ENCODE measurements around the gene ANO7.

DNA sequence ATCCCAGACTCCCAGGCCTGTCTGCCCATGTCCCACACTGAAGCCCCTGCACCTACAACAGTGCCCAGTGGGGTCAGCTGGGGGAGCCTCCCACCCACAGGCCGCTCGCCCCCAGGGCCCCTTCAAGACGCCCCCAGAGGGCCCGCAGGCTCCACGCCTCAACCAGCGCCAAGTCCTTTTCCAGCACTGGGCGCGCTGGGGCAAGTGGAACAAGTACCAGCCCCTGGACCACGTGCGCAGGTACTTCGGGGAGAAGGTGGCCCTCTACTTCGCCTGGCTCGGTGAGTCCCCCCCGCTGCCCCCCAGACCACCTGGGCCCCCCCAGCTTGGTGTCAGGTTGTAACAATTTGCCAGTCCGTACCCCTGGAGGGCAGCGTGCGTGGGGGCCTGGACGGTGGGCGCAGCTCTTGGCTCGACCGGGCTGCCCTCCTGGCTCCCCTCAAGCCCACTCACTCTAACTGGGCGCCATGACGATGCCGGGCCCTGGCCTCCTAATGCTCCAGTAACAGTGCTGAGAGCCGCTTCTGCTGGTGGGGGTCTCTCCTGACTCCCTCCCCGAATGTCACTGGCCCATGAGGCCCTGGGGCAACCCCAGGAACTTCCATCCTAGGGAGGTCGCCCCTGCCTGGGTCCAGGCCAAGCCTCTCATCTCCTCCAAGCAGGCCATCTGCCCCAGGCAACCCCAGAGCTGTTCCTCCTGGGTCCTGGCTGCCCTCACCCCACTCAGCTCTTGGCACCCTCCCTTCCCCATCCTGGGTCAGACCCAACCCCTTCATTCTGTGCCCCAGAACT is 14.9 kb downstream of the ANO7 start:
- TF ChIP-seq, protein P1, sequence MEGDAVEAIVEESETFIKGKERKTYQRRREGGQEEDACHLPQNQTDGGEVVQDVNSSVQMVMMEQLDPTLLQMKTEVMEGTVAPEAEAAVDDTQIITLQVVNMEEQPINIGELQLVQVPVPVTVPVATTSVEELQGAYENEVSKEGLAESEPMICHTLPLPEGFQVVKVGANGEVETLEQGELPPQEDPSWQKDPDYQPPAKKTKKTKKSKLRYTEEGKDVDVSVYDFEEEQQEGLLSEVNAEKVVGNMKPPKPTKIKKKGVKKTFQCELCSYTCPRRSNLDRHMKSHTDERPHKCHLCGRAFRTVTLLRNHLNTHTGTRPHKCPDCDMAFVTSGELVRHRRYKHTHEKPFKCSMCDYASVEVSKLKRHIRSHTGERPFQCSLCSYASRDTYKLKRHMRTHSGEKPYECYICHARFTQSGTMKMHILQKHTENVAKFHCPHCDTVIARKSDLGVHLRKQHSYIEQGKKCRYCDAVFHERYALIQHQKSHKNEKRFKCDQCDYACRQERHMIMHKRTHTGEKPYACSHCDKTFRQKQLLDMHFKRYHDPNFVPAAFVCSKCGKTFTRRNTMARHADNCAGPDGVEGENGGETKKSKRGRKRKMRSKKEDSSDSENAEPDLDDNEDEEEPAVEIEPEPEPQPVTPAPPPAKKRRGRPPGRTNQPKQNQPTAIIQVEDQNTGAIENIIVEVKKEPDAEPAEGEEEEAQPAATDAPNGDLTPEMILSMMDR (IDR thresholded peaks at IDR 0.05): no peak
- no peak for TF ChIP-seq POLR2A (IDR thresholded peaks at IDR 0.05)
